Heart right ventricle (tissue), 16 donors: ENCODE results near the gene HK1. TPM values are rescaled to one million over a fixed set of nuclear protein-coding genes. Genes with fewer than 3 reads are reported as not detected.

ENCODE experiments used
- ATAC-seq, 8 donors: fragments of 200-7000 bp; cut with Tn5 transposase; one replicate each; pipeline ENCODE4 v1.9.1; 2020; ENCODE audit warnings: mild to moderate bottlenecking in 8 of 8, moderate library complexity in 8 of 8, moderate number of reproducible peaks in 1 of 8
- DNase-seq, 2 donors: peaks; one replicate each; pipeline ENCODE4 v3.0.0-alpha.2; 2020
- H3K27ac ChIP-seq, 10 donors: fragments of 200-600 bp; sonication (generic) in 2 of 10; one replicate each; pipeline versions ENCODE4 v1.5.0 to v1.8.0; 2020 to 2022; ENCODE audit warnings: mild to moderate bottlenecking in 3 of 10
- H3K27me3 ChIP-seq, 7 donors: fragments of 200-600 bp; one replicate each; pipeline ENCODE4 v1.8.0; 2021 to 2022; ENCODE audit warnings: mild to moderate bottlenecking in 2 of 7
- H3K36me3 ChIP-seq, 9 donors: fragments of 200-600 bp; sonication (generic) in 1 of 9; one replicate each; pipeline versions ENCODE4 v1.5.0 to v1.8.0; 2020 to 2022; ENCODE audit warnings: mild to moderate bottlenecking in 2 of 9
- H3K4me1 ChIP-seq, 9 donors: fragments of 200-600 bp; sonication (generic) in 1 of 9; one replicate each; pipeline versions ENCODE4 v1.5.0 to v1.8.0; 2020 to 2022; ENCODE audit warnings: mild to moderate bottlenecking in 4 of 9
- H3K4me3 ChIP-seq, 10 donors: fragments of 200-600 bp; sonication (generic) in 2 of 10; one replicate each; pipeline versions ENCODE4 v1.5.0 to v1.8.0; 2020 to 2022; ENCODE audit warnings: mild to moderate bottlenecking in 7 of 10, moderate library complexity in 2 of 10
- H3K9me3 ChIP-seq, 11 donors: fragments of 200-600 bp in 10 of 11; sonication (generic) in 2 of 11; one replicate each; pipeline versions ENCODE4 v1.5.0 to v1.8.0; 2013 to 2022; ENCODE audit warnings: mild to moderate bottlenecking in 2 of 11, control low read depth in 1 of 11, moderate library complexity in 1 of 11
- CTCF ChIP-seq, 9 donors: fragments of 200-600 bp; sonication (generic) in 2 of 9; IDR thresholded peaks; one replicate each; pipeline versions ENCODE4 v1.5.0 to v1.8.0; 2021 to 2022; ENCODE audit warnings: antibody characterized with exemption in 9 of 9, mild to moderate bottlenecking in 5 of 9, moderate library complexity in 1 of 9
- WGBS, 2 donors: extraction: QIAGEN DNeasy Blood & Tissue Kit; methylation state at CpG; one replicate each; pipeline ENCODE4 v1.1.7; 2013; ENCODE audit warnings: inconsistent platforms in 1 of 2; 5-methylcytosine and 5-hydroxymethylcytosine counted together
- intact Hi-C, 10 donors: fragments of 100-400 bp; cut with DNase I; formaldehyde crosslinking; loops; one replicate each; pipeline versions ENCODE4 v1.11.1 to v1.14.2; 2022
- polyA plus RNA-seq, 2 donors: library from polyadenylated mRNA; stranded (reverse); fragments of 200-250 nt; gene quantifications; one replicate each; pipeline ENCODE4 v1.2.3, GENCODE V29; 2013
- total RNA-seq, 10 donors: library from RNA; stranded (reverse); fragmentation: NEBNext Ultra II Directional in 3 of 10; extraction: Animal tissue kit (Norgen Biotek cat#: 25700) in 3 of 10; gene quantifications; one replicate each; pipeline versions ENCODE4 v1.2.1 to v1.2.4, GENCODE V29; 2021 to 2023
- donor health status: Arrhythmogenic right ventricular cardiomyopathy.
- donor health status: ischemic (EF 13 %, LVEDD 7.1; RV severe dilation, severe dysfunction).
- donor health status: healthy with polysubstance abuse.
- donor health status: DM: no; HTN: yes; CAD: no.
- donor health status: DM: no; HTN: no; CAD: no.
- donor health status: ischemic (EF 25% LVEDD 6.9; RV normal size, moderate dysfunction).
- donor health status: ischemic (EF 25% LVEDD 5.7; RV mildly dilated, moderate dysfunction).
- donor health status: healthy.
- donor health status: DM: yes; HTN: yes; CAD: no.
- donor health status: Ischemic cardiomyopathy.
- donor health status: ischemic (EF 35%, LVEDD 5.7; RV mildly dilated, moderate dysfunction).
- donor health status: nonischemic (EF 11% LVEDD 7.7; RV severe dilation, severe dysfunction).
- donor health status: DM: yes; HTN: yes; CAD: no.
- donor health status: PGD.
- donor health status: ischemic (EF 29% LVEDD 5.4; RV normal size, mild dysfunction).
- donor health status: nonischemic (EF 23%, LVEDD 6.1; RV moderate dilation, normal function).

The HK1 gene
- total and polyA plus RNA-seq, 12 donors, result 51.9 to 322 (median 233) TPM

DNA sequence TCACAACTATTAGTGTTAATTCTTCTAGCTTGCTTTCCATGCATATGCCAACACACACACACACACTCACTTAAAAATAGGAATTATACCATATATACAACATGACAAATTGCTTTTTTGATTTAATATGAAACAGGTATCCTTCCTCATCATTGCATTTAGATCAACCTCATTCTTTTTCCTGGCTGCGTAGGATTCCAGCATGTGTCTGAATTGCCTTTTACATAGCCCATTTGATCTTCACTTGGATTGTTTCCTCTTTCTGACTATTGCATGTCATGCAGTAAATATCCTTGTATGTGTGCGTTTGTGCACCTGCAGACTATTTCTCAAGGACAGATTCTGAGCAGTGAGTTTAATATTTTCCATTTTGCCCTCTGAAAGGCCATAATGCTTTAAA, 110.2 kb downstream of the HK1 start:
- Histone ChIP-seq H3K27me3 (no peaks in the 10 kb centered on the region), H3K4me1 (peaks cover 8 to 48% (median 27%) of the 10 kb centered on the region in 9 donors), H3K36me3 (peaks cover 0 to 100% (median 57%) of the 10 kb centered on the region in 9 donors), H3K9me3 (no peaks in the 10 kb centered on the region), H3K4me3 (no peak overlapping the region), H3K27ac (no peak overlapping the region)
- intact Hi-C loops, result loop anchor here in 1 of 10 donors (10.0 kb wide), 1 partner anchor 74 kb away; no protein-coding TSS in a partner anchor
- 94 to 97% methylated on average over 2 of the region's 2 CpGs for WGBS, 2 donors
- DNase-seq (no peak), ATAC-seq (no peak)
- no peak for TF ChIP-seq CTCF (IDR thresholded peaks at IDR 0.05)

DNA sequence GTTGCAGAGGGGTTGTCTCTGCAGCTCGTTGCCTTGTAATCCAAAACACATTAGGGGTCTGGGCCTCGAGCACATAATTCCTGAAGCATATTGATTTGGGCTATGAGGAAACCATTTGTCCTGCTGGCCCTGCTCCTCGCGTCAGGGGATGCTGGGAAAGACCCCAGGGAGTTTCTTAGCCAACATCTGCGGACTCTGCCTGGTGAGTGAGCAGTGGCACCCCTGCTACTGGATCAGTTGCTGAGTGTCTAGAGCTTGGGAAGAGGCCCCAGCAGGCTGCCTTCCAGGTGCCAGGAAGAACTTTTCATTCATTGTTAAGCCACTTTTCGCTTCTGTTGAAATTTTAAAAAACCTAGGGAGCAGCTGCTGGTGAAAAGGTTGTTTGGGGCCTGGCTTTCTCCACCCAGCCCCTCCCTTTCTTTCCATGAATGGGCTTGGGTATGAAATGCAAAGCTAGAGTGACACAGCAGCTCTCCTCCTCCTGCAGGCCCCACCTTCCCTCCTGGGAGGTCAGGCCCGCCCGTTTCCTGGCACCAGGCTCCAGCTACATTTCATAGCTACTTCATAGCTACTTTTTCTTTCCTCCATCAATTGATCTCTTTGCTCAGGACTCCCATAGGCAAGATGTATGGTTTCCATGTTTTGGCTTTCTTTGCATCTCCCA, 111.7 kb downstream of the HK1 start:
- TF ChIP-seq CTCF (IDR thresholded peaks at IDR 0.05), result no peak
- ATAC-seq (peak in 6 of 8 donors; percentile 41 to 68 (median 54)), DNase-seq (peak; percentile 35 to 46)
- H3K27me3 ChIP-seq, result no peaks in the 10 kb centered on the region
- 53 to 60% methylated on average over 8 of the region's 8 CpGs for WGBS, 2 donors
- intact Hi-C loops, result loop anchor here in 5 of 10 donors (2.0 to 10.0 kb wide), 5 partner anchors 68 to 153 kb away; no protein-coding TSS in a partner anchor
- peaks cover 0 to 100% (median 49%) of the 10 kb centered on the region in 9 donors for H3K36me3 ChIP-seq
- H3K4me1 ChIP-seq, result peaks cover 8 to 36% (median 25%) of the 10 kb centered on the region in 9 donors
- no peak overlapping the region for H3K4me3 ChIP-seq
- H3K9me3 ChIP-seq, result no peaks in the 10 kb centered on the region
- peak overlapping the region in 3 of 10 donors; percentile 6 to 35 (median 25) for H3K27ac ChIP-seq

GRCh38 chr10:69391158-69391557, 112.9 kb downstream of the HK1 start:
- TF ChIP-seq CTCF (IDR thresholded peaks at IDR 0.05), result no peak
- H3K36me3 ChIP-seq, result peaks cover 0 to 100% (median 43%) of the 10 kb centered on the region in 9 donors
- no peaks in the 10 kb centered on the region for H3K27me3 ChIP-seq
- H3K27ac ChIP-seq, result peak overlapping the region in 3 of 10 donors; percentile 3 to 35 (median 26)
- DNase-seq, result peak in 1 of 2 donors; percentile 48
- intact Hi-C loops, result loop anchor here in 4 of 10 donors (2.0 to 5.0 kb wide), 4 partner anchors 69 to 154 kb away; no protein-coding TSS in a partner anchor
- peak in 6 of 8 donors; percentile 8 to 58 (median 46) for ATAC-seq
- no peaks in the 10 kb centered on the region for H3K9me3 ChIP-seq
- WGBS, 2 donors, result 46 to 53% methylated on average over 6 of the region's 6 CpGs
- no peak overlapping the region for H3K4me3 ChIP-seq
- H3K4me1 ChIP-seq, result peaks cover 8 to 36% (median 25%) of the 10 kb centered on the region in 9 donors

- WGBS, 2 donors, result 14 to 15% methylated on average over 7 of the region's 7 CpGs
- intact Hi-C loops, result loop anchor here (1.0 to 5.0 kb wide), 5 partner anchors 70 to 156 kb away; no protein-coding TSS in a partner anchor
Measured at GRCh38 chr10:69392481-69393000, 114.2 kb downstream of the HK1 start.

More at GRCh38 chr10:69392481-69393000, 114.2 kb downstream of the HK1 start:
- Histone ChIP-seq H3K27me3 (no peaks in the 10 kb centered on the region), H3K4me3 (no peak overlapping the region), H3K27ac (peak overlapping the region in 3 of 10 donors; percentile 11 to 57 (median 38)), H3K4me1 (peaks cover 8 to 45% (median 28%) of the 10 kb centered on the region in 9 donors), H3K9me3 (no peaks in the 10 kb centered on the region), H3K36me3 (peaks cover 0 to 100% (median 36%) of the 10 kb centered on the region in 9 donors)
- DNase-seq, result peak; percentile 83 to 89
- peak; percentile 92 to 98 (median 96) for TF ChIP-seq CTCF (IDR thresholded peaks at IDR 0.05)
- peak; percentile 88 to 94 (median 90) for ATAC-seq
